ENCODE results near the gene NOVA2.
A peak's percentile ranks its signal among the peaks of the same experiment; 100 is the strongest.

NOVA2 gene, protein sequence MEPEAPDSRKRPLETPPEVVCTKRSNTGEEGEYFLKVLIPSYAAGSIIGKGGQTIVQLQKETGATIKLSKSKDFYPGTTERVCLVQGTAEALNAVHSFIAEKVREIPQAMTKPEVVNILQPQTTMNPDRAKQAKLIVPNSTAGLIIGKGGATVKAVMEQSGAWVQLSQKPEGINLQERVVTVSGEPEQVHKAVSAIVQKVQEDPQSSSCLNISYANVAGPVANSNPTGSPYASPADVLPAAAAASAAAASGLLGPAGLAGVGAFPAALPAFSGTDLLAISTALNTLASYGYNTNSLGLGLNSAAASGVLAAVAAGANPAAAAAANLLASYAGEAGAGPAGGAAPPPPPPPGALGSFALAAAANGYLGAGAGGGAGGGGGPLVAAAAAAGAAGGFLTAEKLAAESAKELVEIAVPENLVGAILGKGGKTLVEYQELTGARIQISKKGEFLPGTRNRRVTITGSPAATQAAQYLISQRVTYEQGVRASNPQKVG

GRCh38 chr19:45973553-45974338, at the start of gene NOVA2:
NOVA2 (minus strand) TSS chr19:45973865; CDS start chr19:45973351, 514 bp downstream.
- DNase-seq: peak; percentile 57

GRCh38 chr19:46023311-46023779, 49.7 kb upstream of the NOVA2 start:
- no peak for DNase-seq

- DNase-seq: no peak
Measured at GRCh38 chr19:46022431-46023310, 49.0 kb upstream of the NOVA2 start, which contains the start of gene PGLYRP1. PGLYRP1 (minus strand) TSS chr19:46023053; CDS start chr19:46023021, 32 bp downstream.

DNA sequence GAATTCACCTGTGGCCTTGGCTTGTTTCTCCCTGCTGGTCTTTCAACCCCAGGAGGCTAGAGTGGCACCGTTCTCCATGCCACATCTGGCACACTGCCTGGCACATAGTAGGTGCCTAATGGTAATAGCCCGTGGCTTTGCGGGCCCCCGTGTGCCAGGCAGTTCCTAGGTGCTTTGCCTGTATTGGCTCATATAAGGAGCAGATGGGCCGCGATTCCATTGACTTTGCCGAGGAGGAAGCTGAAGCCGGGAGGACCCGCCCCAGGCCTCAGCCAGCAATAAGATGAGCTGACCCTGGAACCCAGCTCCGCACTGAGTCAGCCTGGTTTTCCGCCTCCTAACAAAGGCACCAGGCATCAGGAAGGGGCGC, 48.4 kb upstream of the NOVA2 start:
- DNase-seq: no peak

GRCh38 chr19:46021531-46022041, 47.9 kb upstream of the NOVA2 start:
- no peak for DNase-seq

DNA sequence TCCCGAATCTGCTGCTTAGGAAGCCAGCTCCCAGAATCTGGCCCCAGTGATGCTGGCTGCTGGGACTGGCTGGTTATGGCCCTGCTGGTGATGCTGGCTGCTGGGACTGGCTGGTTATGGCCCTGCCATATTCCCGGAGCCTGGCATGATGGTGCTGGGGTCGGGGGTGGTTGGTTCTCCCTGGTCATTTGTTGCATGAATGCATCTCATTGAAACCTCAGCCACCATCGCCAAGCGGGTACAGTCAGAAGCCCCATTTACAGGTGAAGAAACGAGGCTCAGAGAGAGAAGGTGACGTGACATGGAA, 47.1 kb upstream of the NOVA2 start:
- DNase-seq: no peak

DNA sequence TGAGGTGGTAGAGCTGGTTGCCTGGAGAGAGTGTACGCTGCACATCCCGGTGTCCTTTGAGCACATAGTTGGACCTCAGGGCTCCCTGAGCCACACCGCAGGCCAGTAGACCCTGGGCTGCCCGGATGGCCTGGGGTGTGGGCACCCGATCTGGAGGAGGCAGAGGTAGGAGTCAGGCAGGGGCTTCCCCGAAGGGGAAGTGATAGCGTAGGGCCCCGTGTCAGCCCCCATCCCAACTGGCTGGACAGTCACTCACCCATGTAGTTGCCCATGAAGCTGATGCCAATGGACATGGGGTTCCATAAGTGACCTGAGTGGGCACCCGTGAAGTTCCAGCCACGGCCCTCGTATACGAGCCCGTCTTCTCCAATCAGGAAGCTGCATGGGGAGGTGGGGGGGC, 45.6 kb upstream of the NOVA2 start:
- no peak for DNase-seq

DNA sequence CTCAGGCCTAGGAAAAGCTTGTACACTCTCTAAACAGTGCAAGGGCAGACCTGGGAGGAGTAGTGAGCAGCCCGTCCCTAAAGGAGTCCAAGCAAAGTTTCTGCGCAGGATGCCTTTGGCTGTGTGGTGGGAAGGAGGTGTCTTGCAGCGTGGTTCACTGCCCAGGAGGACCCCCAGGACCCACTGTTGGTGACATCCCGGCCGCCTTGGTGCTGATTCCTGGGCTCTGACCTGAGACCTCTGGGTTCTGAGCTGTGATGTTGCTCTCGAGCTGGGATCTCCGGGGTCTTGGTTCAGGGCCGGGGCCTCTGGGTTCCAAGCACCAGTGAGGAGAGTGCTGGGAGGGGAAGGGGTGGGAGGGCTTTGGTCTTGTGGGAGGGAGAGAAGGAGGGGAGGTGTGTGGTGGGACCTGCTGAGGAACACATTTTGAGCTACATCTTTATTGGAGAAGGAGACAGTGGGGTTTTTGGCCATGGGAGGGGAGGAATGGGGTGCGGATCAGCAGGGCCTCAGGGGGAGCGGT, 45.1 kb upstream of the NOVA2 start:
- no peak for DNase-seq

DNA sequence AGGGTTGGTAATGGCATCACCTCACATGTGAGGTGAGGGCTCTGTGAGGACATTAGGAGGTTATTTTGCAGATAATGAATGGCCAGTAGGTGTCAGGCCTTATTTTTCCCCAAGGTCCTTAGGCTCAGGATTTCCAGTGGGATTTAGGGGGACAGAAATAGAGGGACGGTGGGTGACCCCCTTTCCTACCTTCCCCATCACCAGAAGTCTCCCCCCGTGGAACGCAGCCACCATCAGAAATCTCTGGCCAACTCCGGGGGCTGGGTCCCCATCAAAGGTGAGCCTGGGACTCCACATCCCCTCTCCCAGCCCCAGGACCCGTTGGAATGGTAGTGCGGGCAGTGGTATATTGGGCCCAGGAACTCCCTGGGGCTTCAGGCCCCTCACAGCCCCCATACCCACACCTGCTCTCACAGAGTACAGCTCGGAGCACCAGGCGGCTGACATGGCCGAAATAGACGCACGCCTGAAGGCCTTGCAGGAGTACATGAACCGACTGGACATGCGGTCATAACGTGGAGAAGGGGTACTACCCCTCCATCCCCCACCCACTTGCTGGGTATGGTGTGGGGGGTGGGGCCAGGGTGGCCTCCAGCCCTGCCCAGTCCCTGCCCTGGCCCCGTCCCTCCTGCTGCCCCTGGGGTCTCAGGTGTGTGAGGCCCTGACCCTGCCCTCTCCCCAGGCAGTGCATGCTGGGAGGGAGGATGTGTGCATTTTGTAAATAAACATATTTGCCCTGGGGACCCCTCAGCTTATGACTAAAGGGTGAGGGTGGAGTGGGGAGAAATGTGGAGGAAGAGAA, 44.4 kb upstream of the NOVA2 start:
- DNase-seq: no peak

DNA sequence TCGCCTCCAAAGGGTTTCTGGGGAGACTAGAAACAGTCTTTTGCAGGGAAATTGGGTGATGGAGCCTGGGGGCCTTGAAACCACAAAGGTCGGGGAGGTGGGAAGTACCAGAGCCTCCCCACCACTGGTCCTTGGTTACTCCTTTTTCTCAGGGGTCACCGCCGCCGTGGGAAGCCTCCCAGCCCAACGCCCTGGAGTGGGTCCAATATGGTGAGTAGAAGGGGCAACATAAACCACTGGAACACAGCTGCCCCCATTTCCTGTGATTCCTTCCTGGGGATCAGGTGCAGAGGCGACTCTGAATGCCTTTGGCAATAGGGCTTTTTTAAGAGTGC, 43.4 kb upstream of the NOVA2 start:
- DNase-seq: no peak

DNA sequence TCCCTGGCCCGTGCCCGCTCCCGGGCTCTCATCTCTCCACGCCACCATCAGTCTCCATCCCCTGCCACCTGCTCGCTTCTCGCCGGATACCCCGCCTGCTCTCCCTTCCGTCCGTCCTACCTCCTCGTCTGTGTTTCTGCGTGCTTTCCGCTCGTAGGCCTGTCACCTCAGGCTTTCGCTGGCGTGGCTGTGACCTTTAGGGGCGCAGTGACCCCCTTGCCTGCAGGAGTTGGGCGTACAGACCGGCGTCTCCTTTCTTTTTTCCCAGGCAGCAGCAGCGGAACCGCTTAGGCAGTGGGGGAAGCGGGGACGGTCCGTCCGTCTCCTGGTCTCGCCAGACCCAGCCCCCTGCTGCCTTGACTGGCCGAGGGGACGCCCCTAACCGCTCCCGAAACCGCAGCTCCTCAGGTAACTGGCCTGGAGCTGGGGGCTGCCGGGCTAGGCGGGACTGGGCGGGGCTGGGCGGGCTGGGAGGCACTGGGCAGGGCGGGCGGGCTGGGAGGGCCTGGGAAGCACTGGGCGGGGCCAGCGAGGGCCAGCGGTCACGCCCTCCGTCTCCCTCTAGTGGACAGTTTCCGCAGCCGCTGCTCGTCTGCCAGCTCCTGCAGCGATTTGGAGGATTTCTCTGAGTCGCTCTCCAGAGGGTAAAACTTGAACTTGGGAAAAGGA, 42.9 kb upstream of the NOVA2 start:
- peak; percentile 87 for DNase-seq

DNA sequence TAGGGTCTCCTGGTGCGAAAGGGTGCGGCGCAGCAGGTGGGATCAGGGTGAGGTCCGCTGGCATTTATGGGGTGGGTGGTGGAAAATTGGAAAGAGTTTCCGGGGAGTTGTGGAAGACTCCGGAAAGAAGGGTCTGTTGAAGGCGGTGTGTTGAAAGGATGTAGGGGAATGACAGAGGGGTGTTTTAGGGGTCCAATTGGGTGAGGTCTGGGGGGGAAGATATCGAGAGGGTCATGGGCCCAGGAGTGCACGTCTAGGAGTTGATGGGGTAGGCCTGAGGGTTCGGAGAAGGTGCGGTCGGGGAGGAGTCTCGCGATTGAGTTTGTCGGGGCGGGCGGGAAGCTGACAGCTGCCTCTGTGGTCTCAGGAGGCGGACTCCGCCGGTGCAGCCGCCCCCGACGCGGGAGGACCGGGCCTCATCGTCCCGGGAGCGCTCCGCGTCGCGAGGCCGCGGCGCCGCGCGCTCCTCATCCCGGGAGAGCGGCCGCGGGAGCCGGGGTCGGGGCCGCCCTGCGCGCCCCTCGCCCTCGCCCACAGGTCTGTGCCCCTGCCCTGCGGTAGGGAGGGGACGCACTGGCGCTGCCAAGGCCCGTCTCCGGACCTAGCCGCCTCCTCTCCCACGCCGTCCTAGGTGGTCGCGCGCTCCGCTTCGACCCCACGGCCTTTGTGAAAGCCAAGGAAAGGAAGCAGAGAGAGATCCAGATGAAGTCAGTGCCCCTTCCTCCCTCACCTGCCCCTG, 42.2 kb upstream of the NOVA2 start:
- no peak for DNase-seq

GRCh38 chr19:46014941-46015686, 41.4 kb upstream of the NOVA2 start:
- peak; percentile 54 for DNase-seq

DNA sequence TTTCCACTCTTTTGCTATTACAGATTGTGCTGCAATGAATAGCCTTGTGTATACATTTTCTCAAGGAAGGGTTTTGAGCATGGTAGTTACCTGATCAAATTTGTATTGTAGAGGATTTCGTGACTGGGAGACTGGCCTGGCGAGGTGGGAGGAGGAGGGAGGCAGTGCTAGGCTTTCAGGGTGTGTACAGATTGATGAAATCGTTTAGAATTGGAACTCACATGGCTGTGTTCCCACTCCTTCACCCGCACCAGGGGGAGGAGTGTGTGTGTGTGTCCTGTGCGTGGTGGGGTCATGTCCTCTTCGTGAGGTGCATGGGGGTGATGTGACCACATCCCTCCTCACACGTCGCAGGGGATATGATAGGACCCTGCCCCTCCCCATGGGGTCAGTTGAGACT, 40.9 kb upstream of the NOVA2 start:
- no peak for DNase-seq

DNA sequence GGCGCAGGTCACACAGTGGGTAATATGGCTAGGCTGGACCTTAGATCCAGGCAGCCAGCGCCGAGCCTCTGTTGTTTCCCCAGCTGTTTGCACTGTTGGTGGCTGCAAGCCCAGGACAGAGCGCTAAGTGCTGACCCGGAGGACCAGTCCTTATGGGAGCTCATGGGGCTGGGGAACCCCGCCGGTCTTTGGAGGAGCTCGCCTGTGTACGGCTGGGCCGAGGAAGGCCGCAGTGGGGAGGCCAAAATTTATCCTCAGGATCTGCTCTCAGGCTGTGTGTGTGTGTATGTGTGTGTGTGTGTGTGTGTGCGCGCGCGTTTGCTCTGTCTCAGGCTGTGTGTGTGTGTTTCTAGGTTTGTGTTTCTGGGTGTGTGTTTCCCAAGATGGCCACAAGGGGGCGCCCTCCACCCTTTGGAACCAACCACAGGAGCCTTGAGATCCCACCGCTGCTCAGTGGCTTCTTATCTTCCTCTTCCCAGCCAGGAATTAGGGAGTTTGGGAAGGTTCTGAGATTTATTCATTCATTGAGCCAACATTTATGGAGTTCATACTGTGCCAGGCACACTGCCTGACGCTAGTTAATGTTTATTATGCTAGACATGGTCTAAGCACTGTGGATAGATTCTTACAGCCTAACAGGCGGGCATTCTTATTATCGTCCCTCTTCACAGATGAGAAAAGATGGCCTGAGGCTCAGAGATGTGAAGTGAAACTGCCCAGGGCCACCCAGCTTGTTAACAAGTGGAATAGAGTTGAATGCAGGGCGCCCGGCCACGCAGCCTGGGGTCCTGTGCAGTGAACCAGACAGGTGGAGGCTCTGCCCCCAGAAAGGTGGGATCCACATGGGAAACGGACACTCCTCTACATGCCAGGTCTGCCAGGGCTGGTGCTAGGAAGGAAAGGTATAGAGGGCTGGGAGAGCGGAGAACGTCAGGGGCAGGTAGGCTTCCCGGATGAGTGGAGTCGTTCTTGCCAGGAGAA, 36.2 kb upstream of the NOVA2 start:
- peak; percentile 69 for DNase-seq

GRCh38 chr19:46006411-46006810, 32.7 kb upstream of the NOVA2 start:
- DNase-seq: no peak

DNA sequence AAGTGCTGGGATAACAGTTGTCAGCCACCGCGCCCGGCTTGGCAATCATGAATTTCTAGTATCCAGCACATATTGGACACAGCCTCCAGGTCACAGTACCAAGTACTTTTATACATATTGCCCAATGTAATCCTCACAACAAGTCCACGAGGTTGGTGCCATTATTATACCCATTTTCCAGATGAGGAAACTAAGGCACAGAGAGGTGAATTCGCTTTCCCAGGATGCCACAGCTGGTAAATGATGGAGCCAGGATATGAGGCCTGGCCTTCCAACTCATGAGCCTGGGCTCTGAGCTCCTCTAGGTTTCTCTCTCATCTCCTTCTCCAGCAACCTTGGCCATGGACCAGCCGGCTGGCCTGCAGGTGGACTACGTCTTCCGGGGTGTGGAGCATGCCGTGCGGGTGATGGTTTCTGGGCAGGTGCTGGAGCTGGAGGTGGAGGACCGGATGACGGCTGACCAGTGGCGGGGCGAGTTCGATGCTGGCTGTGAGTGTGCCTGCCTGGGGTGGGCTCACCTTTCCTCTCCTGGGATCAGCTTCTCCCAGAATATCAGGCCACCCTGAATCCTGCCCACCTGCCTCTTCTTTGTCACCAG, 29.1 kb upstream of the NOVA2 start:
- no peak for DNase-seq

All from left hindlimb (tissue), 1 donor.